Renal cortical epithelial cell (primary cell): Measurements from ENCODE around the gene ZNF385D. TPM values are rescaled to one million over a fixed set of nuclear protein-coding genes. Genes with fewer than 3 reads are reported as not detected.
"Not testable (repeated sequence)": the region's sequence is repeated elsewhere in the genome, so short reads cannot be mapped to it uniquely, and the experiment has no call there.

Experiments
- DNase-seq: peaks from one replicate; pipeline ENCODE4 v3.0.0-alpha.2; 2011; ENCODE audit warnings: low read depth
- total RNA-seq: library from RNA; depleted of rRNA; stranded (reverse); fragments of >200 nt; gene quantifications from 2 replicates; pipeline ENCODE4 v1.2.3, GENCODE V29; 2014

The ZNF385D gene
- total RNA-seq, 1 donor from 2014 or later = 1.0 TPM

- DNase-seq = no peak
Measured at GRCh38 chr3:21520106-21520963, 230.7 kb downstream of the ZNF385D start.

GRCh38 chr3:21517184-21517583 lies 233.8 kb downstream of the ZNF385D start:
- no peak for DNase-seq

DNA sequence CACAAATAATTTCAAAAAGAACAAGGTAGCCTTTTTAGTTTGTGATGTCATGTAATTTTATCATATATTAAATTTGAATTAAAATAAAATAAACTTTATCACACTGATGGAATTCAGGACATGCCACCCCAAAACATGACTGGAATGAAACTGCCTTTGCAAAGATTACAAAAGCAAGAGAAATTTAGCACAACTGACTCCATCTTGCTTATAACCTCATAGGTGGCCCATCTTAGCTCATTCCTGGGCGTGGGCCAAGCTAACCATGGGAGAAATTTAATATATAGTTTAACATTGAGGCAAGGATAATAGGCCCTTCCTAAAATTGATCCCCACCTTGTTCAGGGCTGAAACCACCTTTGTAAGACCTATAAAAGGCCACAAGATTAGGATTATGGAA lies 235.6 kb downstream of the ZNF385D start:
- no peak for DNase-seq

DNA sequence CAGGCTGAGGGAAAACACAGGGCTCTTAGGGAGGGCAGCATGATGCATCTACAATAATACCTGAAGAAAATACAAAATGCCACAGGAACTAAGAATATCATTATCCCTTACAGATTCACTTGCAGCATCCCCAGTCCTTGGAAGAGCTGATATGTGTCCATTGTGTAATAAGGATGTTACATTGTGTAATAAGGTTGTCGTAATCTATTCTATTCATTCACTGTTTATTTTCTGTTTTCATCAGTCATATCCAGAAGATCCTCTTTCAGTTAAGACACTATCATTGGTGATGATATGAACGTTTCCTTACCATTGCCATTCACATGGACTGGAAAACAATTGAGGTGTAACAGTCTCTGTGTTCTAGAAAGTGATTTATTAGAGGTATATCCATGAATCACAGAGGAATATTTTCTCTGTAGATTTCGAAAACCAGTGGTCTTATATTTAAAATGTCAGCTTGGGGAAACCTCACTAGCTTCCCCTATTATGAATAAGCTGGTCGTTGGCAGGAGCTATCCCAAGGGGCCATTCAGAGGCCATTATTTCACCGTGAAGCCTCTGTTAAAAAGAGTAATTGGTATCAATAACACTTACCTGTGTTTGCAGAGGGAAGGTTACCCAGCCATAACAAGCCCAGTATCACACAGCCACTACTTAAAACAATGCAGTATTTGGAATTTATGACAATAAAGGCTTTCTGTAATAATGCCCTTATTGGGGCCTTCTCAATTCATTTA lies 241.1 kb downstream of the ZNF385D start:
- no peak for DNase-seq

- DNase-seq = no peak
Measured at GRCh38 chr3:21508246-21508645, 242.8 kb downstream of the ZNF385D start.

GRCh38 chr3:21505711-21506460 lies 245.1 kb downstream of the ZNF385D start:
- no peak for DNase-seq

DNA sequence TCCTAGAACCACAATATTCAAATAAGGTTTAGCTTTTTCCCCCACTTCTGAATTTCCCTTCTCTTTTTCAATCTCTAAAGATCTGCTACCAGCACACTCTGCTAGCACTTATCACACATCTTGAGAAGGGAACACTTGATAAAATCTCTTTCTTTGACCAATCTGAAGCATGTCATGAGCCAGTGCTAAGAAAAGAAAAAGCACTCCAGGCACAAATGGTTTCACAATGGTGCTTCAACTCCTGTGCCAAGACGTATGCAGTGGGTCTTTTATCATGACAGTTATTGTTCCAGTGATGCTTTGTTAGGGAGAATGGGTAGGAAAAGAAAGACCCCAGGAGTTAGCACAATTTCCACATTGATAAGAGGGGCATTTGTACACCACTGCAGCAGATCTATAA lies 248.4 kb downstream of the ZNF385D start:
- DNase-seq = no peak

DNA sequence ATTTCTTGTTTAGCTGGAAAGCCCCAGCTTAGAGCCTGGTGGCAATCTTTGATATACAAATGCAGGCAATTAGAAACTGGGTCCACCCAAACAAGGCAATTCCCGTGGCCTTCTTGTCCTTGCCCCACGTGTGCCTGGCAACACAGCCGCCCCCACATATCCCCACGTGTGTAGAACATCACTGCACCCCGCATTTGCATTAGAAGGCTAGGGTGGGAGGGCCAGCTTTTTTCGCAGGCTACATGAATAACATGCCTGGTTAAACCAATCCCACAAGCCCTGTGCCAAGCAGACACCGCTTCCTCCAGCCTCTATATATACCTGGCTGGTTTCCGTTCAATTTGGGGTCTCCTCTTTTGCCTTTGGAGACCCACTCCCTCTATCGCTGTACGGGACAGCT lies 250.2 kb downstream of the ZNF385D start:
- DNase-seq = no peak

- not testable (repeated sequence) for DNase-seq
Measured at GRCh38 chr3:21490671-21491070, 260.3 kb downstream of the ZNF385D start.

DNA sequence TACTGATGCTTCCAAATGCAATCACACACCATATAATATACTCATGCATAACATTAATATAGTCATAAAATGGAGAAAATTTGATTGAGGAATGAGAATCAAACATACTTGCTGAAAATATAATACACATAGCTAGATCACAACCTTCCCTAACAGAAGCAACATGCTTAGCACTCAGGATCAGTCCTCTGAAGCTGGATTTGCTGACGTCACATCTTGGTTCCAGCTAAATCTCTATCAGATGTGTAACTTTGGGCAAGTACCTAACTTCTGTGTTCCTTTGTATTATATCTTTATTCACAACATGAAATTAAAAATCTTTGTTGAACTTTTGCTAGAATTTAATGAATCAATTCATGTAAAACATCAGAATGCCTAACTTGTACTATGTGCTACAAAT lies 263.5 kb downstream of the ZNF385D start:
- no peak for DNase-seq

GRCh38 chr3:21486024-21486935 lies 264.7 kb downstream of the ZNF385D start:
- not testable (repeated sequence) for DNase-seq

- no peak for DNase-seq
Measured at GRCh38 chr3:21484828-21485144, 266.2 kb downstream of the ZNF385D start.

DNA sequence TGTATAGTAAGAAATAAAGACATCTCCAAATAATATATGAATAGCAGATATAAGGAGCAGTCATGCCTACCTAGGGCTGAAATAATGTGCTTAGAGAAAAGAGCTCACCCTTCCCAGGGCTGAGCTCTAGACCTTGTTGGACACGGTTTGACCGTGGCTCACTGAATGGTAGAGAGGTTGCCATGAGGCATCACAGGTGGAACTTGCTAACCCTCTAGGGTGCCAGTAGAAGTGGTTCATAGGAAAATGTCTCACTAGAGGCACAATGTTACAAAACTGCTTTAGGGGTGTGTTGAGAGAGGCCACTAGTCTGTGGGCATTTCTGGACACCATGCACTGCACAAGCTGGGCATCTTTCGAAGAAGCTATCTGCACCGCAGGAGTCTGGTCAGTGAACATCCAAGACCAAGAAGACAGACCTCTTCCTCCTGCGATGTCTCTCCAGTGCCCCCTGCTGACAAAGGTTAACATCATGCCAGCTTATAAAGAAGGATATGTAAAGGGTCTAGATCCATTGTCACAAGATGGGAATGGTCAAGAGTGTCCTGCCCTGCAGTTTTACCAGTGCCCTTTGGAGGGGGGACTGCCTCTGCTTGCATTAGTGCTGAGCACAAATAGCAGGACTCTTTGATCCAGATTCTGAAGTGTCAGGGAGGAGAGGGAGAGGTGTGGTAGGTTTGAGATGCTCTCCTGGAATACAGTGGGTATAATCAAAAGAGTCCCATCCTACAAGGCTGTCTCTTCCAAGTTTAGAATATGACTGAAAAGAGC lies 266.8 kb downstream of the ZNF385D start:
- DNase-seq = peak; percentile 69

- DNase-seq = no peak
Measured at GRCh38 chr3:21481991-21482390, 269.0 kb downstream of the ZNF385D start.

DNA sequence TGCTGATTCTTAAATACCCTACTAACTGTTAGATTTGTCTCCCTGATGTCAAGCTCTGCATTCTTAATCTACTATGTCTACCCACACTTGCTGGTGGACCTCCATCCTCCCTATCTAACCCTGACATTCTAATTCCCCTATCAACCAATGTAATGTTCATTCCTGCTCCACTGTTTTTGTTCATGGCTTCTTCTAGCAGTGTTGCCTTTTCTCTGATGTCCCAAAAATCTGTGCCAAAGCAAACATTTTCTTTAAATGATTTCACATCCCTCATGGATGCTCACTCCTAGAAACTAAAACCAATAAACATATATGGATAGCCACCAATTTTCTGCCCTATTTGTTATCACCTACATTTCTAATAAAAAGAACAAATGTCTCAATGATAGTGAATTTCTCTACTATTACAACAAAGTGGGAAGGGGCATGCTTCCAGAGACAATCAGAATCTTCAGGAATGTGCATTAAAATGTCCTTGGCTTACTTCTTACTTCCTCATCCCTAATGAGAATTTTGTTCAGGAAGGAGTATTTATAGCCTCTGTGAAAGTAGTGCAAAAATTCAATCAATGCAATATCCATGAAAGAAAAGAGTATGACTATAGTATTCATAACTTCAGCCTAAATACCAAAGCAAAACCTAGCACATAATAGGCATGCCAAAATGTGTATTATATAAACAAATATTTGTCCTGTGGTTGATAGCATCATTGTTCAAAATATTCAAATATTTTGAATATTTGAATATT lies 273.3 kb downstream of the ZNF385D start:
- DNase-seq = no peak

DNA sequence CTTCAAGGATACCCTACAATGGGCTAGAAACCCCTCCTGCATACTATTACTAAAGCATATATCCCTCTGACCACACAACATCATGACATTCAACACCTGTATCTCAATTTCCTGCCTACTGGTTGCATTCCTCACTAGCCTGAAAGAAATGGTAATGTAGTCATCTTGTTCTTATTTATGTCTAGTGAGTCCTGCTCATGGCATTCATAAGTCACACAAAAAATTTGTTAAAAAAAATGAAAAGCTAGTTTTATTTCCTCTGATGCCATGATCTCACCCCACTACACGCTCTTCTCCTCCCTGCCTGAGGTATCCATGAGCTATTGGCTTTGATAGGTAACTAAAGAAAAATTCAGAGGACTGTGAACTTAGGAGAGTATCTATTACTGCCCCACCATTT lies 284.5 kb downstream of the ZNF385D start:
- DNase-seq = no peak

- no peak for DNase-seq
Measured at GRCh38 chr3:21464746-21465145, 286.3 kb downstream of the ZNF385D start.

DNA sequence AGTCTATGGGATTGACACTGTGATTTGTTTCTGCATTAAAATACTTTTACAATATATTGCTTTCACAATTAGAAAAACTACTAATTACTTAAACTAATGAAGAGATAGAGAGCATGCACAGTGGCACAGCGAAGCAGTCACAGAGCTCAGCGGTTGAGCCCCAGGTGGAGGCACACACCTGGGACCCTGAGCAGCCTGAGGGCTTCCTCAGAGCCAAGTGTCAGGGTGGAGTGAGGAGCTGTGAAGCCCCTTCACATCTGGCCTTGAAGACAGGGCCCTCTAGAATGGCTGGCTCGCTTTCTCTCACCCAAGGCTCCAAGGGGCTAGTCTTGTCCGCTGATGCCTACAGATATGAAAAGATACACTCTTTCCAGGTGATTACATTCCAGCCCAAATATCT lies 287.7 kb downstream of the ZNF385D start:
- DNase-seq = no peak

DNA sequence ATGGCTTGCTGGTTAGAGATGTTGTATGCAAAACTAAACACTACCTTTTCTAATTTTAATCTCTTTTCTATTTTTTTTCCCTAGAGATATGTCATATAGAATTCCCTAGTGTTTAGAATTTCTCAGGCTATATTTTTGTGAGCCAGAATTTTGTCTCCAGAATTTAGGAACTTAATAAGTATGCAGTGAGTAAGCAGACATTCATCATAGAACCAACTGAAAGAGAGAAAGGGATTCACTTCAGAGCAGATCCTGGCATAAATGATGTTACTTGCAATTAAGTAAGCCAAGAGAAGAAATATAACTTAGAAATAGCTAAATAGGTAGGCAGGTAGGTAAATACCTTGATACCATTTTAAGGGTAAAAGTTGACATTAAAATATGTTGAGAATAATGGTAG lies 288.9 kb downstream of the ZNF385D start:
- no peak for DNase-seq

GRCh38 chr3:21457084-21457483 lies 293.9 kb downstream of the ZNF385D start:
- no peak for DNase-seq
